Muscle of back (tissue), 11 donors: ENCODE data around the gene CHN2. TPM values are rescaled to one million over a fixed set of nuclear protein-coding genes. Genes with fewer than 3 reads are reported as not detected.
"Not testable (repeated sequence)": the region's sequence is repeated elsewhere in the genome, so short reads cannot be mapped to it uniquely, and the experiment has no call there.

Source experiments
- DNase-seq, 3 donors: peaks; one replicate each; pipeline versions ENCODE4 v3.0.0 to v3.0.0-alpha.2; 2013
- polyA plus RNA-seq, 10 donors: library from polyadenylated mRNA; unstranded; fragments of 120-200 nt; gene quantifications; one replicate each; pipeline ENCODE4 v1.2.1, GENCODE V29; 2013; ENCODE audit not compliant: insufficient read length in 10 of 10

Gene CHN2
- polyA plus RNA-seq, 10 donors = 7.6 to 14.6 (median 11.3) TPM

DNA sequence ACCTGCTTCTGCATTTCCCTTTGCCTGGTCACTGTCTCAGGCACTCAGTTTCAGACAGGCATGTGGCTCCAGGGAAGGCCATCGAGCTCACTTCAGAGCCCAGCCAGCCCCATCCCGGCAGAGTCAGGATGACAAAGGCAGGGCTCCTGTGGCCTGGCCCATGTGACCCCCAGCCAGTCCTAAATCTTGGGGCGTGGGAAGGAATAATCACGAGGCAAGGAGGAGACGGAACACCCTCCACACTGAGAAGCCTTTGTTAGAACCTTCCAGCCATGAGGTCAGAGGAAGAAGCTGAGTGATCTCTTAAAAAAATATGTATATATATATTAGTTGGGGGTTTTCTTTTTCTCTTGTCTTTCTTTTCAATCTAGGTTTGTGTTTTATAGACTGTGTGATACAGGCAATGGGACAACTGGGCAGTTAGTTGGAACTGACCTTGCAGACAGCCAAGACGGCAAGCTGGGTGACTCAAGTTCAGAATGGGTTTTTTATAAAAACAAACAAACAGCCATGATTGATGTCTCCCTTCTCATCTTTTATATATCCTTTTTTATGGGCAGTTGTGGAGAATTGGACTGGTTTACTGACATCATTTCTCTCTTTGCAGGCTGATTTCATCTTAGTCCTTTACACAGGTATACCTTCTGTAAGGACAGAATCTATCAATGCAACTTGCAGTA lies 60.8 kb downstream of the CHN2 start:
- no peak for DNase-seq

DNA sequence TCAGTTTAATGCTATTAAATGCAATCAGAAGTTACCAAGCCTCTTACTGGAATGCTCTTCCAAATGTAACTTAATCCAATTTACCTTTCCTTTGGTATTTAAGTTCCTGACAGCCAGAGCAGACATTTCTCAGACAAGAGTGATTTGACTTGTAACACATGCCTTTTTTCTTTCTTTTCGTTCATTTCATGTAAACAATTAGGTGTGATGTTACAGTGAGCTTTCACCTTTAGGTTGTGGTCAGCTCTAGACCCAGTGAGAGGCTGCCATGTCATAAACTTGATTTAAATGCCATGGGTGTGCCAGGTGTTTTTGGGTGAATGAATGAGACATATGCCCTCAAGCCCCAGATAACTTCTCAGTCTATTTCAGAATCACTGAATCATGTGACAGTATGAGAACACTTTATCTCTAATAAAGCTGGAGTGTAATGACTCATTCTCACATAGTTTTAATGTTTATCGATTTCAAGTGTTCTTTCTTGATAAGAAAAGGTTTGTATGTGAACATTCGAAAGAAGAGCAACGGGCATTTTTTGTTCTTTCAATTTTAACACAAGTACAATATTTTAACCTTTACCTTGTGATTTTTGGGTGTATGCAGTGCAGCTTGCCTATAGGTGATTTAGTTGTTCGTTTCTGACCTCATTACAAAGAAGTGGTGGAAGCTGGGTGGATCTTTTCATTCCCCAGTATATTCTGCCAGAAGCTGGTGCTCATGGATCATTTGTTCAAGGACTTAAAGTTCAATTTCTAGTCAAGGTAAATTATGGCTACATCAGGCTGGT lies 61.5 kb downstream of the CHN2 start:
- no peak for DNase-seq

DNA sequence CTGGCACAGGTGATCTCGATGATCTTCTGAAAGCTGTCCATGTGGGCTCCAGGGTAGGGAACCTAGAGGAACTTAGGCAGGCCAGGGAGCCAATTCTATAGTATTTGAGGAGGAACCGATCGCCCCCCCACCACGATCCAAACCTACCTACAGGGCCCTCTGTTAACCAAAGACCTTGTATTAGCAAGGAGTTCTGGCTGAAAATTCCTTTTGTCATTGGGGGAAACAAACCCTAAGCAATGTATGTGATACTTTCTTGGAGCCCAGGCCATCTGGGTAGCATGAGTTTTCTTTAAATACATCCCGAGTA lies 62.1 kb downstream of the CHN2 start:
- no peak for DNase-seq

DNA sequence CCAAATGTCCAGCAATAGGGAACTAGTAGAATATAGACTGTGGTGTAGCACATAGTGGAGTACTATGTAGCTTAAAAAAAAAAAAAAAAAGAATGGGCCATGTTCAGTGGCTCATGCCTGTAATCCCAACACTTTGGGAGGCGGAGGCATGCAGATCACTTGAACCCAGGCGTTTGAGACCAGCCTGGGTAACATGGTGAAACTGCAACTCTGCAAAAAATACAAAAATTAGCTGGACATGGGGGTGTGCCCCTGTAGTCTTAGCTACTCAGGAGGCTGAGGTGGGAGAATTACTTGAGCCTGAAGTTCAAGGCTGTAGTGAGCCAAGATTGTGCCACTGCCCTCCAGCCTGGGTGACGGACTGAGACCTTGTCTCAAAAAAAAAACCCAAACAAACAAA lies 64.4 kb downstream of the CHN2 start:
- DNase-seq = no peak

DNA sequence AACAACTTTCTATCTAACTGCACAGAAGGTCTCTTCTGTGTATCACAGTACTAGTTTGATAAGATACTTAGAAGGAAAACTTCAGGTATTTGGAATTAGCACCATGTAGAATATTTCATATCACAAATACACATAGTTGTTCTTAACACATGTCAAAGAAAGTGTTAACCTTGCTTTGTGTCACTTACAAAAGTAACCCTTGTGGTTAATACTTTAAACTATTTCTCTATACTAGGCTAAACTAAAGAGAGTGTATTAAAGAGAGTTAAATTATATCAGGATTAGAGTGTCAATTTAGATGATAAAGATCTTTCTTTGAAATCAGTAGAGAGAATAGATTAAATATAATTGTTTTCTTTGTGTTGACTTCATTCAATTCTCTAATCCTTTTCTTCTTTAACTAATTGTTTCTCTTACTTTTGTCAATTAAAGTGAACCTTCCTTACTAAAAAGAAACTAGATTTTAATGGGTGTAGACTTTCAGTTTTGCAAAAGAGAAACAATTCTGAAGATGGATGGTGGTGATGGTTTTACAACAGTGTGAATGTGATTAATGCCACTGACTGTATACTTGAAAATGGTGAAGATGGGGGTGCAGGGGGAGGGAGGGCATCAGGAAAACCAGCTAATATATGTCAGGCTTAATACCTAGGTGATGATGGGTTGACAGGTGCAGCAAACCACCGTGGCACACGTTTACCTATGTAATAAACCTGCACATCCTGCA lies 67.8 kb downstream of the CHN2 start:
- DNase-seq = no peak

DNA sequence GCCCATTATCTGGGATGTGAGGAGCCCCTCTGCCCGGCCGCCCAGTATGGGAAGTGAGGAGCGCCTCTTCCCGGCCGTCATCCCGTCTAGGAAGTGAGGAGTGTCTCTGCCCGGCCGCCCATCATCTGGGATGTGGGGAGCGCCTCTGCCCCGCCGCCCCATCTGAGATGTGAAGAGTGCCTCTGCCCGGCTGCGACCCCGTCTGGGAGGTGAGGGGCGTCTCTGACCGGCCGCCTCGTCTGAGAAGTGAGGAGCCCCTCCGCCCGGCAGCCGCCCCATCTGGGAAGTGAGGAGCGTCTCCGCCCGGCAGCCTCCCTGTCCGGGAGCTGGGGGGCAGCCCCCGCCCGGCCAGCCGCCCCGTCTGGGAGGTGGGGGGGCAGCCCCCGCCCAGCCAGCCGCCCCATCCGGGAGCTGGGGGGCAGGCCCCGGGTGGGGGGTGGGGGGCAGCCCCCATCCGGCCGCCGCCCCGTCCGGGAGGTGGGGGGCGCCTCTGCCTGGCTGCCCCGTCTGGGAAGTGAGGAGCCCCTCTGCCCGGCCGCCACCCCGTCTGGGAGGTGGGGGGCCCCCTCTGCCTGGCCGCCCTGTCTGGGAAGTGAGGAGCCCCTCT lies 69.1 kb downstream of the CHN2 start:
- DNase-seq = not testable (repeated sequence)

DNA sequence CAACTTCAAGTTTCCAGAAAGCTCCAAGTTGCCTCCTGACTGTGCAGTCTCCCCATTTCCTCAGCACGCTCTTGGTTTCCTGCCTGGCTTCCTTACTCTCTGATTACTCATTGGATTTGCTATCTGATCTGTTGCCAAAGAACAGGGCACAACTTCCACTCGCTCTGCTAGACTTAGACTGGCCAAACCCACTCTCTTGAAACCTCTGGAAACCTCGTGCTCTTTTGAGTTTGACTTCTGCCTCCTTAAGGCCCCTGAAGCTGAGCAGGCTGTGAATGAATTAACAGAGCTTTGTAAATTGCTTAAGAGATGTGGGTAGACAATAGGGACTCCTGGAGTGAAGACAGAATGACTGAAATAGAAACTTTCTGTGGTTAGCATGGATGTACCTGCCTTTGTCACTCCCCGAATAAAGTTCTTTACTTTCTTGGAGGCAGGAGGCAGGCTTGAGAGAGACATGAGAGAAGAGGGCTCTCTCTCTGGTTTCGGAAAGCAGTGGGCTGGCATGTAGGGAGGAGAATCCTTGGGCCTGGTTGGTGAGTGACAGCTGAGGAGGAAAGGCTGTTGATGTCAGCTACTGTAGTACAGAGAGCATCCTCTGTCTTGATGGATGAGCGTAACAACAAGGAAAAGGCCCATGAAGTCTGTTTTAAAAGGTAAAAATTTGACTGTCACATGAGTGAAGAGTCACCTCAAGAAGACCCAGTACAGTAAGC lies 70.8 kb downstream of the CHN2 start:
- peak in 1 of 3 donors; percentile 20 for DNase-seq

DNA sequence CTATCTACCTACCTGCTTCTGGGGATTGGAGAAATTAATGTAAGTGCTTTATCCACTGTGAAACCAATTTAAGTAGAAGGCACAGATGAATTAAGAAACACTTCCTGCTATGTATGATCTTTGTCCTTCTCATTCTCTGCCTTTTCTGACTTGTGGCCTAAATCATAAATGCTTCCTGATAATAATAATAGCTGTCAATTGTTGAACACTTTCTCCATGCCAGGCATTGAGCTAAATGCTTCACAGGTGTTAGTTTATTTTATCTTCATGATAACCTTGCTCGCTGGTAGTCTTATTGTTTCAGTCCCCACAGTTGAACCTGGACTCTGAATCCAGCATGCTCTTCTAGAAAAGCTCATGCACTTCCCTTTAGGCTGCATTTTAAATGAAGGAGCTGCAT lies 75.4 kb downstream of the CHN2 start:
- no peak for DNase-seq

DNA sequence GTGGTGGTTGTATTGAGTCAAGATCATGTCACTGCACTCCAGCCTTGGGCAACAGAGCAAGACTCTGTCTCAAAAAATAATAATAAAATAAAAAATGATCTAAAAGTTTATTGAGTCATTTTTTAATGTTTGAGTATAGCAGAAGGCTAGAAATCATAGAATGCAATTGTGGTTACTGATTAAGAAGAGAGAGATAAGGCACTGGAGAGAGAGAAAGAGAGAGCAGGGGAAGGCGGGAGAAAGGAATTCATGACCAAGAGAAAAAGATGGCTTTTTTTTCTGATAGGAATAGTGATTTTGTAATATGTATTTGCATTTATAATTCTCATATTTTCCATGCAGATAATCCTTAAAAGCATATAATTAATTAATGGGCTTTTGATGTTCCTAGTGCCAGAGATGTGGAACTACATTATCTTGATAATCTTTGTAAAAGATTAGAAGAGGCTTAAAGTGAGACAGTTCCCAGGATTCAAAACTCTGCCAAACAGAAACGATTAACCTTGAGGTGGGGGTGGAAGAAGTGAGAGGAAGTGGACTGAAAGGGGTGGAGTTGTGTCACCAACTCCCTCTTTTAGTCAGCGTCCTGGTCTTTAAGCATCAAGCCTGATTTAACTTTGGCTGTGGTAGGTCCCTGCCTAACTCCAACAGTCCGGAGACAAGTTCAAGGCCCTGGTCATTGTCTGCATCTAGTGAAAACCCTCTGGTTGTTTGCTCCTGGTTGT lies 76.2 kb downstream of the CHN2 start:
- DNase-seq = no peak

DNA sequence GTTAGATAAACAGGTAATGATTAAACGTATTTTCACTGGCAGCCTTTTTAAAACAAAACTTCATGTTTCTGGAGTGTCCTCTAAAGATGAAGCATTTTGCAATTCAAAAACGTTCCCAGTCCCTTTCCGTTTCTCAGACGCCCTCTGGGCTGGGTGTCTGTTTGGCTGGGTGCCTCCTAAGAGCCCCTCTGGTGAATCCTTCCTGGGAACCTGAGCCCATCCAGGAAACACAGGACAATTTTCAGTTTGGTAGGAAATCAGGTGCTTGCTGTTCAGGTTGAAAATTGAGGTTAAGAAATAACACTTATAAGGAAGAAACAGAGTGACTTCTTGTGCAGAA lies 76.7 kb downstream of the CHN2 start:
- no peak for DNase-seq

DNA sequence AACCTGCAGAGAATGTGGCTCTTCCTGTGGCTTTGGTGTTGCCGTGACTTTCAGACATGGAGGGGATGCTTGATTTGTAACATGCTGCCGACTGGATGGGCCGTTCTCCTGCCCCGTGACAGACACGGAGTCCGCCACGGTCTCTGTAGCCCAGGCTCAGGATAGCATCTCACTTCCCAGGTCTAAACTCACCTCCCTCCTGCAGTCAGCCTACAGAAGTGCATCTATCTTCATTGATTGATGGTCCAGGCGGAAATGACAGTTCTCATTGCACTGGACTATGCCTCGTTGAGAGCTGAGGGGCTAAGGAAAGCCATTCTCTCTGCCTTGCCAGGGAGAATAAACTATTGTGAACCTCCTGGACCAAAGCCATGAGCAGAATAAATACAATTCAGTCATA lies 77.5 kb downstream of the CHN2 start:
- DNase-seq = no peak

DNA sequence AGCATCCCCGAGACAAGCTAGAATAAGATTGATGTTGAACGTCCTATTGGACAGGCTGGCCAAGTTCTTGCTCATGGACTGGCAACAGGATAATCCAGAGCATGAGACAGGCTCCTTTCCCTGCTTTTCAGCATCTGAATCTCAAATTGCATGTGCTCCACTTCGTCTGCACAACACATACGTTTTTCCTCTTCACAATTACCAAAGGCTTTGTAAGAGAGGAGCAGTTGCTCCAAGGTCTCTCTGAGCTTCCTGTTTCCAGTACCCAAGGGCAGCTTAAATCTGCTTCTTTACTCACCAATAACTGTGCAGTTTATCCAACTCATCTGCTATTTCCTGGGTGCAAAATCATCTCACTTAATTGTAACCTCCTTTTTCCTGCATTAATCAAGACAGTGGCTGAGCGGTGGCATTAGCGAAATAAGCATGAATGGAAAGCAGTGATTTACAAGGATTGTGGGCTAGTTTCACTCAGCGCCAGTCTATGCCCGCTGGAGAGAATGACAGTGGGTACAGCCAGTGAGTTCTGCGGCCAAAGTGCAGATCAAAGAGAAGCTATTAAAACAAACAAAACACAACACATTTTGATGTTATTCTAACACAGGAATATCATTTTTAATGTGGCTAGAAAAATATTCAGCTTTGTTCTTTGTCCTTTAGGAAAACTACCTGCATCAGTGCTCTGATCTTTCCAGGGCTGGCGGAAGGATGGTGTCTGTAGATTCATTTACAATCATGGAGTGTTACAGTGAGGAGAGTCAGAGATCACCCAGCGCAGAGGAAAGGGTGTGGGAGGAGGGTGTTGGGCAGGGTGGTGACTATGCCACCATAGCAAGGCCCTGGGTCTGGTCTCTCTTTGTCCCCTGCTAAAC lies 79.8 kb downstream of the CHN2 start:
- peak; percentile 41 to 74 (median 49) for DNase-seq

DNA sequence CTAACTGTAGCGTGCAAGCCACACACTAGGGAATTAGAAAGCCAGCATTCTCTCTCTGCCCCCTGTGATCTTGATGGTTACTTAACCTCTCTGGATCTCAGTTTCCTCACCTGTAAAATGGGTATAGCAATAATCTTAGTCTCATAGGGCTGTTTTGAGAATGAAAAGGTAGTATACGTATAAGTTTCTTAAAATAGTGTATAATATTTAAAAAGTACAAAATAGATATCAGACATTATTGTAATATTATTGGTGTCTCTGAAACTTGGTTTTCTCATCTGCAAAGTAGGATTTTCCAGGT lies 80.4 kb downstream of the CHN2 start:
- DNase-seq = no peak

DNA sequence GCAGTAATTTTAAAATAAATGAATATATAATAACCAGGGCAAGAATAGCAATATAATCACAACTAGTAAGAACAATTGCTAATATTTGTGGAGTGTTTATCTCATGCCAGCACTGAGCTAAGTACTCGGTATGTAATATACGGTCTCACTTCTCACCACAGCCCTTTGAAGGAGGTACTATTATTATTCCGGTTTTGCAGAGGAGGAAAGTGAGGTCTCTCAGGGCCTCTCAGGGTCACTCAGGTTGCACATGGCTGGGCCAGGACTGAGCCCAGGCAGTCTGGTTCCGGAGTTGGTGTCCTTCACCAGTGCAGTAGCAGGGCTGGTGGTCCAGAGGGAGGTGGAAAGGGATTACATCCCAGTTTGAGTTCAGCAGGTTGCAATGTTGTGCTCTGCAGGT lies 80.9 kb downstream of the CHN2 start:
- DNase-seq = no peak

DNA sequence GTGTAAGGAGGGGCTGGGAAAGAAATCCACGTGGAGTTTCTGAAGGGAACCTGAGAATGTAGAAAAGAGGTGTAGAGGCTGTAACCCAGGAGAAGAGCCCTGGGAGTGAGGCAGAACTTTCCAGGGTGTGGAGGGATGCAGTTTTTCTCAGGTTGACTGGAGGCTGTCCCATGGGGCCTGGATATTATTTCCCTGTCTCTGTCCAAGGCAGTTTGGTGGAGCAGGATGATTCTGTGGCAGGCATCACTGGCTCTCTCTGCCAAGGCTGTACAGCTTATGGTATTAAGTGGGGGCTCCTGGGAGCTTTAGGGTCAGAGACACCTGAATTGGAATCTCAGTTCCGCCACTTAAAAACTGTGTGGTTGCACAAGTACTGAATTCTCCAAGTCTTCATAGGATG lies 81.6 kb downstream of the CHN2 start:
- DNase-seq = no peak

DNA sequence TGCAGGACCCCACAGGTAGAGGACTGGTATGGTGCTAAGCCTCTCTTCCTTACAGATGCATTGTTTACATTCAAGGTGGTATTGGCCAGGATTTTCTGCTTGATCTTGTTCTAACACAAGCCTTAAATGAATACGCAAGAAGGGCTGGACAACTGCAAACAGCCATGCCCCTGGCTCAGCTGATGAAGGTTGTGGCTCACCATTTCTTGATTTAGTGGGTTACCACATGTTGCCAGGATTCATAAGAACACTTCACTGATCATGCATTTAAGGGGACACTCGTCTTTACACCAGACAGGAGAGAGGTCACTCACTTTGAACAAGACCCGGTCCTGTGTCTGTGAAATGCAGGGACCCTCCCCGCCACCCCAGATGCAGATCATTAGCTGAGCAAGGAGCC lies 82.2 kb downstream of the CHN2 start:
- DNase-seq = no peak

DNA sequence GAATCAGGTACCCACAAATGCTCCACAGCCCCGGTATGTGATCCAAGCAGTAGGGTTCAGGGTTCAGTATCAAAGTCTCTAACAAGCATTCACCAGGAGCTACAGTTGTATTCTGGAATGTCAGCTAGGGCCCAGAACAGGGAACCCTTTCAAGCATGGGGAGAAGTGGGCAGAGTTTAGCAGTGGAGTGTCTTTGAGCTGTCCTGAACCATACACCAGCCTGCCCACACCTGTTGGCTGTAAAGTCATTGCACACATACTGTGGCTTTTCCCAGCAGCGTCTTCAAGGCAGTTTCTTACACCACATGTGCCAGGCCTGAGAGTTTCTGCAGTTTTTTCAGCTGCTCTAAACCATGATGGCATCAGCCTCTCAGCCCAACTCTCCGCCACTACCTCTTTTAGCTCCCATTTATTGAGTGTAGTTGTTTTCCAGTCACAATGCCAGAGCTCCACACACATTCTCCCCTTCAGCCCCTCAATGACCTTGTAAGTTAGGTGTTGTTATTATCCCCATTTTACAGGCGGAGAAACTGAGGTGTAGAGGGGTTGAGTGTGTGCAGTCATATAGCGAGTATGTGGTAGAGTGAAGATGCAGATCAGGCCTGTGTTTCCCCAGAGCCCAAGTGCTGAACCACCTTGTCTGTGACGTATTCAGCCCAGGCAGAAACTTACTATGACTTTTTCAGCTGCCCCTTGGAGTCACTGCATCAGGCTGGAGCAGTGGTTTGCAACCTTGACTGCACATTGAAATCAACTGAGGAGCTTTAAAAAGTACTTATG lies 83.1 kb downstream of the CHN2 start:
- no peak for DNase-seq

DNA sequence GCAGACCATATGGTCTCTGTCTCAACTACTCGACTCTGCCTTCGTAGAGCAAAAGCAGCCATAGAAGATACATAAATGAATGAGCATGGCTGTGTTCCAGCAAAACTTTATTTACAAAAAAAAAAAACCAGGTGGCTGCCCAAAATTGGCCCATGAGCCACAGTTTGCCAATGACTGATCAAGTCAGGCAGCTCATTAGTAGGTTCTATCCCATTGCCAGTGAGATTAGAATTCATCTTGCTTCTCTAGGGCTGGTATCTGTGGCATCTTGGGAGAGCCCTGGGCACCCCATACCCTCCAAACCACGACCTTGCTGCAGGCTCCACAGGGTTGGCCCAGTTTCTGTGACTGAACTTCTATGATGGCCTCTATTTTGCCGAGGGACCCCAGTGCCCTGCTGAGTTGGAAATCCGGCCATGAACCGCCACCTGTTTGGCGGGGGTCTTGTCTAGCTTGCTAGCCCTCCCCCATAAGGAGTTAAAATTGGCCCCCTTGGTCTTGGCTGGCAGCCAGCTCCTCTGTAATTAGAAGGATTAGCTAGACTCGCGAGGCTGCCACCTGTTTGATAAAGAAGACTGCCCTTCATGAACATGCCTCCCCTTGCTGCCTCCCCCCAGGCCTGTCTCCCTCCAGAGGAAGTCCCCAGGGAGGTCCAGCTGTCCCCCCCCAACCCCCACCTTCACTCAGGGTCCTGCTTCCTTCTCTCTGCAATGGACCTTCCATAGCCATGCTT lies 83.9 kb downstream of the CHN2 start:
- DNase-seq = peak in 1 of 3 donors; percentile 11
